Body of pancreas (tissue), 4 donors: ENCODE results near the gene IL21.

ENCODE experiments used
- CTCF ChIP-seq, 7 experiments: fragments of 450-650 bp in 4 of 7; fragments of 200-600 bp in 3 of 7; sonication (generic) in 3 of 7; IDR thresholded peaks; one replicate each; pipeline ENCODE4 v1.5.1; 2016 to 2019; ENCODE audit warnings: antibody characterized with exemption in 7 of 7
- POLR2A ChIP-seq, 3 donors: fragments of 450-650 bp; IDR thresholded peaks; one replicate each; pipeline ENCODE4 v1.6.1; 2016; ENCODE audit warnings: antibody characterized with exemption in 3 of 3, mild to moderate bottlenecking in 2 of 3

- no peak for TF ChIP-seq CTCF (IDR thresholded peaks at IDR 0.05)
- no peak for TF ChIP-seq POLR2A (IDR thresholded peaks at IDR 0.05)
These were observed 43.1 kb upstream of the IL21 start for GRCh38 chr4:122663814-122664610.
